Neuronal stem cell (in vitro differentiated cells): Measurements from ENCODE around the gene KCNQ1.

Experiments used
- DNase-seq: peaks from one replicate; pipeline ENCODE4 v3.0.0-alpha.2; 2013; ENCODE audit warnings: low spot score
- H2AFZ ChIP-seq: one replicate; pipeline ENCODE4 v1.6.1; 2013; ENCODE audit warnings: mild to moderate bottlenecking, low read length, inconsistent platforms
- H2AK5ac ChIP-seq: 2 replicates; pipeline ENCODE4 v1.6.1; 2013; ENCODE audit warnings: low read depth, mild to moderate bottlenecking, inconsistent platforms, low read length, moderate library complexity, mixed read lengths
- H2BK120ac ChIP-seq: 2 replicates; pipeline ENCODE4 v1.6.1; 2013; ENCODE audit warnings: low read depth, mild to moderate bottlenecking, inconsistent platforms, low read length, moderate library complexity, mixed read lengths
- H2BK12ac ChIP-seq: one replicate; pipeline ENCODE4 v1.6.1; 2013; ENCODE audit warnings: low read length, inconsistent platforms
- H2BK15ac ChIP-seq: 2 replicates; pipeline ENCODE4 v1.6.1; 2013; ENCODE audit warnings: mild to moderate bottlenecking, low read length, inconsistent platforms, mixed read lengths
- H2BK5ac ChIP-seq: one replicate; pipeline ENCODE4 v1.6.1; 2013; ENCODE audit warnings: inconsistent platforms, mild to moderate bottlenecking, low read length, moderate library complexity
- H3K14ac ChIP-seq: one replicate; pipeline ENCODE4 v1.6.1; 2013; ENCODE audit warnings: low read length, inconsistent platforms
- H3K18ac ChIP-seq: 2 replicates; pipeline ENCODE4 v1.6.1; 2013; ENCODE audit warnings: low read length, inconsistent platforms
- H3K23ac ChIP-seq: 2 replicates; pipeline ENCODE4 v1.6.1; 2013; ENCODE audit warnings: low read depth, mild to moderate bottlenecking, mixed read lengths, low read length, inconsistent platforms; ENCODE audit not compliant: poor library complexity
- H3K27ac ChIP-seq: replicated peaks from 3 replicates; pipeline ENCODE4 v1.5.1; 2013; ENCODE audit warnings: low read length, inconsistent platforms
- H3K27me3 ChIP-seq, 3 experiments: 2 replicates each; pipeline ENCODE4 v1.6.1; 2013; ENCODE audit warnings: low read length in 3 of 3, mild to moderate bottlenecking in 2 of 3, inconsistent platforms in 1 of 3, low read depth in 1 of 3, mixed read lengths in 1 of 3, moderate library complexity in 1 of 3; ENCODE audit not compliant: control insufficient read depth in 3 of 3, insufficient read depth in 3 of 3
- H3K36me3 ChIP-seq, 2 donors: replicated peaks in 1 of 2; 2 replicates each; pipeline ENCODE4 v1.6.1; 2013; ENCODE audit warnings: low read length in 2 of 2; ENCODE audit not compliant: control insufficient read depth in 2 of 2, insufficient read depth in 2 of 2
- H3K4ac ChIP-seq: 2 replicates; pipeline ENCODE4 v1.6.1; 2013; ENCODE audit warnings: inconsistent platforms, mild to moderate bottlenecking, low read length, moderate library complexity
- H3K4me1 ChIP-seq, 2 donors: 1 replicate in 1 of 2; 2 replicates in 1 of 2; pipeline ENCODE4 v1.6.1; 2013; ENCODE audit warnings: low read length in 2 of 2, low read depth in 1 of 2; ENCODE audit not compliant: control insufficient read depth in 2 of 2, insufficient read depth in 1 of 2
- H3K4me2 ChIP-seq: one replicate; pipeline ENCODE4 v1.6.1; 2013; ENCODE audit warnings: mild to moderate bottlenecking, low read length, inconsistent platforms; ENCODE audit not compliant: insufficient read depth, poor library complexity, severe bottlenecking
- H3K4me3 ChIP-seq, 2 donors: 2 replicates each; pipeline ENCODE4 v1.5.1; 2013; ENCODE audit warnings: low read length in 2 of 2, mild to moderate bottlenecking in 2 of 2, inconsistent platforms in 1 of 2, moderate library complexity in 1 of 2
- H3K79me1 ChIP-seq: one replicate; pipeline ENCODE4 v1.6.1; 2013; ENCODE audit warnings: low read depth, mild to moderate bottlenecking, inconsistent platforms, low read length, moderate library complexity
- H3K9ac ChIP-seq: one replicate; pipeline ENCODE4 v1.6.1; 2013; ENCODE audit warnings: mild to moderate bottlenecking, low read depth, low read length, inconsistent platforms; ENCODE audit not compliant: poor library complexity
- H3K9me3 ChIP-seq, 2 donors: replicated peaks in 1 of 2; 2 replicates each; pipeline versions ENCODE3 to v1.6.1; 2013; ENCODE audit warnings: low read length in 2 of 2, mild to moderate bottlenecking in 2 of 2, inconsistent platforms in 1 of 2, low read depth in 1 of 2, mixed read lengths in 1 of 2, moderate library complexity in 1 of 2; ENCODE audit not compliant: control insufficient read depth in 2 of 2, insufficient read depth in 1 of 2
- H4K8ac ChIP-seq: one replicate; pipeline ENCODE4 v1.6.1; 2013; ENCODE audit warnings: low read depth, mild to moderate bottlenecking, inconsistent platforms, low read length, moderate library complexity
- H4K91ac ChIP-seq: one replicate; pipeline ENCODE4 v1.6.1; 2013; ENCODE audit warnings: low read length, low read depth, mild to moderate bottlenecking, inconsistent platforms; ENCODE audit not compliant: poor library complexity
- WGBS, 2 donors: extraction: QIAGEN DNeasy Blood & Tissue Kit; methylation state at CpG; one replicate each; pipeline ENCODE4 v1.1.7; 2013; ENCODE audit warnings: missing lambda C conversion rate in 2 of 2, mixed read lengths in 1 of 2; ENCODE audit not compliant: insufficient read length in 2 of 2, insufficient replicate concordance in 1 of 2; ENCODE audit errors: extremely low coverage in 2 of 2; 5-methylcytosine and 5-hydroxymethylcytosine counted together

Gene KCNQ1

GRCh38 chr11:2539371-2540222 is 94.8 kb downstream of the KCNQ1 start:
- Histone ChIP-seq H2BK120ac (no peak overlapping the region), H2BK15ac (peak overlapping the region; percentile 83), H3K9ac (no peak overlapping the region), H3K36me3 (no peaks in the 10 kb centered on the region), H4K91ac (no peak overlapping the region), H2BK5ac (no peak overlapping the region), H3K14ac (peak overlapping the region; percentile 9), H3K23ac (no peak overlapping the region), H3K27ac (no peak overlapping the region), H2AFZ (no peak overlapping the region), H3K4ac (no peak overlapping the region), H3K79me1 (no peaks in the 10 kb centered on the region), H3K27me3 (peaks cover 0 to 1% (median 0%) of the 10 kb centered on the region in 3 experiments), H3K4me3 (no peak overlapping the region), H4K8ac (no peak overlapping the region), H3K4me2 (no peak overlapping the region), H3K18ac (peak overlapping the region; percentile 38), H2BK12ac (no peak overlapping the region), H3K4me1 (peaks cover 0 to 2% of the 10 kb centered on the region in 2 donors), H2AK5ac (peak overlapping the region; percentile 97), H3K9me3 (no peaks in the 10 kb centered on the region)
- no CpG with 5 or more reads among the region's 34 CpGs for WGBS, 2 donors
- DNase-seq, result no peak

- Histone ChIP-seq H2AK5ac (peak overlapping the region; percentile 97), H3K4ac (no peak overlapping the region), H3K79me1 (no peaks in the 10 kb centered on the region), H3K36me3 (no peaks in the 10 kb centered on the region), H3K9me3 (no peaks in the 10 kb centered on the region), H3K9ac (peak overlapping the region; percentile 32), H2BK120ac (no peak overlapping the region), H3K27me3 (no peaks in the 10 kb centered on the region), H3K18ac (peak overlapping the region; percentile 38), H4K8ac (no peak overlapping the region), H3K27ac (no peak overlapping the region), H3K4me1 (peaks cover 0 to 2% of the 10 kb centered on the region in 2 donors), H3K14ac (no peak overlapping the region), H4K91ac (no peak overlapping the region), H2AFZ (no peak overlapping the region), H3K4me3 (no peak overlapping the region), H2BK15ac (peak overlapping the region; percentile 83), H2BK5ac (no peak overlapping the region), H3K4me2 (no peak overlapping the region), H3K23ac (no peak overlapping the region), H2BK12ac (peak overlapping the region; percentile 30)
- DNase-seq, result no peak
- WGBS, 2 donors, result no CpG with 5 or more reads among the region's 16 CpGs
These were observed 95.6 kb downstream of the KCNQ1 start for GRCh38 chr11:2540223-2540991.

GRCh38 chr11:2540992-2541680 is 96.3 kb downstream of the KCNQ1 start:
- H4K91ac ChIP-seq, result no peak overlapping the region
- peak overlapping the region; percentile 32 for H3K9ac ChIP-seq
- H3K4me3 ChIP-seq, result no peak overlapping the region
- no peaks in the 10 kb centered on the region for H3K36me3 ChIP-seq
- no peak overlapping the region for H3K4ac ChIP-seq
- no peaks in the 10 kb centered on the region for H3K79me1 ChIP-seq
- peaks cover 0 to 2% of the 10 kb centered on the region in 2 donors for H3K4me1 ChIP-seq
- no peak overlapping the region for H2BK5ac ChIP-seq
- WGBS, 2 donors, result no CpG with 5 or more reads among the region's 27 CpGs
- no peak overlapping the region for H3K14ac ChIP-seq
- DNase-seq, result no peak
- H2BK15ac ChIP-seq, result peak overlapping the region; percentile 83
- H2AK5ac ChIP-seq, result peak overlapping the region; percentile 22
- H3K23ac ChIP-seq, result no peak overlapping the region
- no peak overlapping the region for H4K8ac ChIP-seq
- no peak overlapping the region for H3K4me2 ChIP-seq
- H3K9me3 ChIP-seq, result no peaks in the 10 kb centered on the region
- no peak overlapping the region for H3K27ac ChIP-seq
- H2BK12ac ChIP-seq, result no peak overlapping the region
- H3K27me3 ChIP-seq, result no peaks in the 10 kb centered on the region
- H2BK120ac ChIP-seq, result no peak overlapping the region
- H2AFZ ChIP-seq, result no peak overlapping the region
- H3K18ac ChIP-seq, result peak overlapping the region; percentile 5
